ENCODE data around the gene TANGO6.
A peak's percentile ranks its signal among the peaks of the same experiment; 100 is the strongest.

The TANGO6 gene

DNA sequence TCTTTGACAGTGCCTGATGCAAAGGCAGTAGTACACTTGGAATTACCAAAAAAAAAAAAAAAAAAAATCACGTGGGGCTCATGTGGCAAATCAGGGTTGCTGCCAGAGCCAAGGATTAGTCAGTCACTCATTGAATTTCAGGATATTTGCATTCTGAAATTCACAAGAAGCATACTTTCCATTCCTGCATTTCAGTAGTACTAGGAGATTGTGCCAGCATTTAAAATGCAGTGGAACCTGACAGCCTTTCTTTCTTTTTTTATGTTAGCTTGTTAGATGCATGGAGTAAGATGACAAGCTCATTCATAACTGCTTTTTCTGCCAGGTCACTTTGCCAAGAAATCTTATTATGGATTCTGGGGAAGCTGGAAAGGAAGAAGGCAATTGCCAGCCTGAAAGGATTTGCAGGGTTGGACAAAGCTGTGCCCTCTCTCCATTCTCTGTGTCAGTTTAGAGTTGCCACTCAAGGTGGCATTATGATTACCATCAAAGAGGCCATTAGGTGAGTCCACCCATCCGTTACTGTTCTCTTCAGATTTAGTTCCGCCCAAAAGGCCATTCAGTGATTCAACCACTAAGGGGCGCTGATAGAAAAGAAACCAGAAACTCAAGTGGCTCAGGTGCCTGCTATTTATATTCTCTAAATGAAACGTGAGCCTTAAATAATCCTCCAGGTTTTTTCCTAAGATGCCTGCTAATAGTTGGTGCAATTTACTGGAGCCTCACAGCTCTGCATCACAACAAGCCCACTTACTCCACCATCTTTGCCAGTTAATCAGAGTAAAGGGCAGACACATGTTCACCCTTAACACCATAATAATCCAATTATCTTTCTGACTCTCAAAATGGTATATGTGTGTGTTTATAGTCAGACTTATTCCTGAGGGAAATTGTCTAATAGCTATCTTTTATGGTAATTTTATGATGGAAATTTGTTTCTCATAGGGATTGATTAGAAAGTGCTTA, 59.0 kb downstream of the TANGO6 start:
- H3K27ac ChIP-seq = peak overlapping the region in 2 of 21 experiments; percentile 16 to 38

GRCh38 chr16:68902969-68903345, 59.6 kb downstream of the TANGO6 start:
- Histone ChIP-seq H3K27ac (no peak overlapping the region), H3K4me3 (no peak overlapping the region)

More for the DNA sequence above, 59.0 kb downstream of the TANGO6 start:
- H3K4me3 ChIP-seq = no peak overlapping the region

DNA sequence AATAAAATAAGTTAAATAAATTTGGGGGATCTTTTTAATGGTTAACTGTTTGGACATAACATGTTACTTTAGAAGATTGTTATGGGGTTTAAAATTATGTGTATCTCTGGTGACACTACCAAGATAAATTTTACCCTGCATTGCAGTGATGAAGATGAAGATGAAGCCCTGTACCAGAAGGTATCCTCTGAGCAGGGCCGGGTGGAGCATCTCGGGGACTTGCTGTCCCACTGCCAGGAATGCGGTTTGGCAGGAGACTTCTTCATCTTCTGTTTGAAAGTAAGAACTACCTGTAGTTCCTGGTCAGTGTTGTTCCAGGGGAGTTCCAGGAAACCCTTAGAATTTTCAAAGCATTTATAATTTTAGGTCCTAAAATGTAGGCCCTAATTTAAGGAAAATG, 64.0 kb downstream of the TANGO6 start:
- no peak overlapping the region for H3K4me3 ChIP-seq
- no peak overlapping the region for H3K27ac ChIP-seq

- Histone ChIP-seq H3K4me3 (no peak overlapping the region), H3K27ac (peak overlapping the region in 1 of 21 experiments; percentile 17)
Observed at GRCh38 chr16:68907781-68908181, 64.5 kb downstream of the TANGO6 start.

- H3K27ac ChIP-seq = no peak overlapping the region
Observed at GRCh38 chr16:68909099-68909733, 65.9 kb downstream of the TANGO6 start.

DNA sequence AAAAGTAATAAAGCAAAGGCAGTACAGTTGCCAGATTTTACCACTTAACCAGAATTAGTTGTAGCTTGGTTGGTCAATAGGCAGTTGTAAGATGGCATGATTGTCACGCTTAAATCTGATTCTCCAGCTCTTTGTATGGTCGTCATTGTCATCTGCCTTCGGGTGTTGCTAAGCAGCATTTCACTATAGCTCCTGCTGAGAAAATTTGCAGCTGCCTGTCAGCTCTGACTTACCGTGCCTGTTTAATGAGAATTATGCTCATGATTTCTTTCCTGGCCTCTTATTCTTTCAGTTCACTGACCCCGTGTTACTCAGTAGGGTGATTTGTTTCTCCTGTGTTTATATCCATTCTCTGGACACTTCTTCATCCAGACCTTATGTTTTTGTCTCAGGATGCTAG, 66.7 kb downstream of the TANGO6 start:
- Histone ChIP-seq H3K4me3 (no peak overlapping the region), H3K27ac (no peak overlapping the region)

More at GRCh38 chr16:68909099-68909733, 65.9 kb downstream of the TANGO6 start:
- no peak overlapping the region for H3K4me3 ChIP-seq

GRCh38 chr16:68915589-68915988, 72.3 kb downstream of the TANGO6 start:
- H3K4me3 ChIP-seq = no peak overlapping the region
- H3K27ac ChIP-seq = peak overlapping the region in 3 of 21 experiments; percentile 20 to 50 (median 46)

- H3K4me3 ChIP-seq = no peak overlapping the region
Observed at GRCh38 chr16:68917541-68917940, 74.2 kb downstream of the TANGO6 start.

DNA sequence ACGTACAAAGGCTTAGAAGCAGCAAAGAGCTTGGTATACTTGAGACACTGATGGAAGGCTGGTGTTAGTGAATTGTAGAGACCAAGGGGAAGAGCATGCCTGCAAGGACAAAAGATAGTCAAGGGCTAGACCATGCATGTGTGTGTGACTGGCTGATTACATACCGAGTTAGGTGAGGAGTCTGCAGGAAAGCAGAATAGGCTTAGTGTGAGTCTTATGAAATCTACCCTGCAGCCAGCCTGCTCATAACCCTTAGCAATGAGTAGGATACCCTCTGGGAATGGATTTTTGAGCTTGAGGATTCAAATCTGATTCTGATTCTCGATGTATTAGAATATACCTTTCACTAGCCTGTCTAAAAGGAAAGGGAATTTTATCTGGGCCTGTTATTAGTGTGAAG, 77.0 kb downstream of the TANGO6 start:
- Histone ChIP-seq H3K27ac (no peak overlapping the region), H3K4me3 (no peak overlapping the region)

More at GRCh38 chr16:68917541-68917940, 74.2 kb downstream of the TANGO6 start:
- H3K27ac ChIP-seq = no peak overlapping the region

DNA sequence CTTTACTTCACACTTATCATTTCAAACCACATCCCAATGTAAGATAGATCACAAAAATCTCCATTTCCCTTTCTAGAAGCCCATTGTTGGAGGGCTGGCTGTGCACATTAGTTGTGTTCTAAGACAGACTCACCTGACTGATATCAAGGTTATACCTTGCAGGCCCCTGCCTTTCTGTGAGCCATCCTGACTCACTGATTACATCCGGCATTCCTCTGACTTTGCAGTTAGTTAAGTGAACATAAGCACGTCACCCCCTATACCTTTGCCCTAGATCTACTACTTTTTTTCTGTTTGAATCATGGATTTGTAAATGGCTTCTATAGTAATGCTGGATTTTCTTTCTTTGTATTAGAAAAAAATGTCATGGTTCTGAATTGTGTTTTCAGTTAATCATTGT, 78.3 kb downstream of the TANGO6 start:
- Histone ChIP-seq H3K4me3 (no peak overlapping the region), H3K27ac (no peak overlapping the region)

DNA sequence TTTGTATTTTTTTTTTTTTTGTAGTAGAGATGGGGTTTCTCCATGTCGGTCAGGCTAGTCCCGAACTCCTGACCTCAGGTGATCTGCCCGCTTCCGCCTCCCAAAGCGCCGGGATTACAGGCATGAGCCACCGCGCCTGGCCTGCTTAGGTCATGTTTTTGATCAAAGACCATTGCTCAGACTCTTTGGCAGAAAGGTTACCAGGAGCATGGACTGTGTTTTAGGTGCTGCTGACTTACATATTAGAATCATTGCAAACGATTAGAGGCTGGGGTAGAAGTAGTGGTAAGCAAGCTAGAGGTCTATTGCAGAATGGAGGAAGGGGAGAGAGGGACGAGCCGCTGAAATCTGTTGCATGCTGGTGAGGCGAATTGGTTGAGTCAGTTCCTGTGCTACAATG, 79.8 kb downstream of the TANGO6 start:
- peak overlapping the region in 2 of 21 experiments; percentile 28 to 39 for H3K27ac ChIP-seq
- H3K4me3 ChIP-seq = no peak overlapping the region

DNA sequence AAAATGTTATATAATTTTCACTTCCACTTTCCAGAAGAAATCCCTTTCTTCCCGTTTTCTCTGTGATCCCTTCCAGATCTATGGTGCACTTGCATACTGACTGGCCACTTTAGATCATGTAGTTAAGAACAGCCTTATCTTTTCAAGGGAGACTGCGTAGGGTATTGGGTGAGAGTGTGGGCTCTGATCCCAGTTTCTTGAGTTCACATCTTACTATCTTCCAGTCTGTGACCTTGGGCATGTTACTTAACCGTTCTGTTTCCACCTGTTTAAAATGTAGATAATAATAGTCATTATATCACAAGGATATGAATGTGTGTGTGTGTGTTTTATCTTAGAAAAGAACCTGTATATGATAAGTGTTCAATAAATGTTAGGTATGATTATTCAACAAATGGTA, 83.7 kb downstream of the TANGO6 start:
- Histone ChIP-seq H3K27ac (no peak overlapping the region), H3K4me3 (no peak overlapping the region)

DNA sequence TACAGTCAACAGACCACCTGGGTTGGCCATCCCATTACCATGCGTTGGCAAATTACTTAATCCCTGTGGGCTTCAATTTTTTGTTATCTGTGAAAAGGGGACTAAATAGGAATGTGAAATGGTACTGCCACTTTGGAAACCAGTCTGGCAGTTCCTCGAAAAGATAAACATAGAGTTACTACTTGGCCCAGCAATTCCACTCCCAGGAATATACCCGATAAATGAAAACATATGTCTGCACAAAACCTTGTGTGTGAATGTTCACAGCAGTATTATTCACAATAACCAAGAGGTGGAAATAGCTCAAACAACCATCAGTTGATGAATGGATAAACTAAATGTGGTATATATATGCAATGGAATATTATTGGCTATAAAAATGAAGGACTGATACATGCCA, 87.9 kb downstream of the TANGO6 start:
- no peak overlapping the region for H3K27ac ChIP-seq

DNA sequence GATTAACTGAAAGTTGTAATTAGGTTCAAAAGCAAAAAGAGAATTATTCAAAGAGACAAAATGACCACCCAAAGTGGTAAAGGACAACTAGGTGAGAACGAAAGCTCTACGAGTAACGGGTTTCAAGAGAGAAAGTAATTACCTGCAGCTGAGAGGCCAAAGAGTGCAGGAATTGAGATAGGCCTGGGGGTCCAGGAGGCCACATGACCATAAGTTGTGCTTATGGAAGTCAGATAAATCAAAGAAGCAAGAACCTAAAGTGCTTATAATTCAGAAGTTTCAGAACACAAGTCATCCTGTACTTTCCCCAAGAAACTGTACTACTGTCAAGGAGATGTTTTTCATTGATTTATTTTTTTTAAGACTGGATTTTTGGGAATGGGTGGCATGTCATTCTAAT, 91.1 kb downstream of the TANGO6 start:
- Histone ChIP-seq H3K27ac (peak overlapping the region in 1 of 21 experiments; percentile 68), H3K4me3 (no peak overlapping the region)

More for the DNA sequence above, 87.9 kb downstream of the TANGO6 start:
- no peak overlapping the region for H3K4me3 ChIP-seq

DNA sequence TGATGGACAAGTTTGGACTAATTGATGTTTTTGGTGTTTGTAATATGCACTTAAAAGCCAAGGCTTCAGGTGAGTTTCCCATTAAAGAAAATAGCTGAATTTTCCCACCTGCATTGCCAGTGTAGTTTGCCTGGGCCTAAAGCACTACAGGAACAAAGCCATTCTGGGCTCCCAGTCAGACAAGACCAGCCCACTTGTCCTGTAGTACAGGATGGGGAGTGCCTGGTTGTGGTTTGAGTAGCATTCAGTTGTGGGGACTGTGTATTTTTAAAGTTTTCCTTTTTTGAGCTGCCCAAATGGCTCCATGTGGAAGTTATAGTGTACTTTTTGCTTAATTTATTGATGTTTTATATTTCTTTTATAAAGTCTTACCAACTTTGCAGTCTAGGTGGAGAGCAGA, 91.7 kb downstream of the TANGO6 start:
- Histone ChIP-seq H3K4me3 (no peak overlapping the region), H3K27ac (peak overlapping the region in 3 of 21 experiments; percentile 23 to 68 (median 31))

GRCh38 chr16:68936736-68937631, 93.7 kb downstream of the TANGO6 start:
- H3K27ac ChIP-seq = peak overlapping the region in 13 of 21 experiments; percentile 5 to 68 (median 38)
- no peak overlapping the region for H3K4me3 ChIP-seq

DNA sequence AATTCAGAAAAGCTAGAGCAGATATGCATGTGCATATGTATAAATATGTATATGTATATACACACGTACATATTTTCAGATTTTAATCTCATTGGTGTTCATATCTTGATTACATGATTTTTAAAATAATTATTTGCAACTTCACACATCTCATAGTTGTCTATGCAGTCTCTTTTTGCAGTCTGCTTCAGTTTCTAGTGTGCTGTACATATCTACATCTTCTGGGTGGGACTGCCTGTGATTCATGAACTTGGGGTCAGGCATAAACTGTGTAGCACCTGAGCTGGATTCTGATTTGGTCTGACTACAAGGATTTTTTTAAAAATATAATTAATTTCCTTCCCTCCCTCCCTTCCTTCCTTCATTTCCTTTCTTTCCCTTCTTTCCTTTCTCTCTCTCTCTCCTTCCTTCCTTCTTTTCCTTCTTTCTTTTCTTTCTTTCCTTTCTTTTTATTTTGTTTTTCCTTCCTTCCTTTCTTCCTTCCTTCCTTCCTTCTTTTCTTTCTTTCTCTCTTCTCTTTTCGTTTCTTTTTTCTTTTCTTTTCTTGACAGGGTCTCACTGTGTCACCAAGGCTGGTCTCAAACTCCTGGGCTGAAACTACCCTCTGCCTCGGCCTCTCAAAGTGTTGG, 96.5 kb downstream of the TANGO6 start:
- Histone ChIP-seq H3K4me3 (no peak overlapping the region), H3K27ac (peak overlapping the region in 1 of 21 experiments; percentile 8)

DNA sequence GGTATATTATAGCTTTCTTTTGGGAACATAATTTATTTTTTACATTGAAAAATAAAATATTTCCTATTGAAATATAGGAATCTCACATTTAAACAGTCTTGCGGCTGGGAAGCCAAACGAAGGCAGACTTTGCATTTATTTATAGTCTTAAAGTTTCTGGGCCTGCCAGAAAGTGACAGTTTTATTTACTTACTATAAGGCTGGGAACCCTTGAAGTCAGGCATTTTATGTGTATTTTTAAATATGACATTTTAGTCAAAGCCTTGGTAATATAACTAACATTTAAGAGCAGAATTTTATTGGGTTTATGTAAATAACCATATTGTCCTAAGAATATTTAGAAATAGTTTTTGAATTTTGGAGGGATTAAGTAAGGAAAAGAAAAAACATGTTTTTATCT, 97.5 kb downstream of the TANGO6 start:
- H3K27ac ChIP-seq = no peak overlapping the region
- no peak overlapping the region for H3K4me3 ChIP-seq

- Histone ChIP-seq H3K27ac (peak overlapping the region in 5 of 21 experiments; percentile 2 to 53 (median 29)), H3K4me3 (no peak overlapping the region)
Observed at GRCh38 chr16:68943961-68944360, 100.6 kb downstream of the TANGO6 start.

Measured in skin epidermis (tissue), 12 donors.